HepG2 (cell line): ENCODE measurements around the gene SCART1. TPM values are rescaled to one million over a fixed set of nuclear protein-coding genes. Genes with fewer than 3 reads are reported as not detected.

Experiments
- ATAC-seq: fragments of 200-7000 bp; cut with Tn5 transposase; 3 replicates; pipeline ENCODE4 v1.9.1; 2020; ENCODE audit warnings: mild to moderate bottlenecking, moderate library complexity
- BruUV-seq: library from RNA; stranded (reverse); fragments of 400-500 nt; replicated peaks from 2 replicates; lab custom pipeline; 2021; lab: Mats Ljungman, UMichigan
- CTCF ChIA-PET: fragments of 300-600 bp; formaldehyde crosslinking; extraction: SDS; loops from one replicate; lab custom pipeline; 2021; ENCODE audit warnings: low total read pairs, inconsistent platforms, low intra/inter-chr PET ratio; lab: Yijun Ruan, JAX
- POLR2A ChIA-PET: fragments of 350-600 bp; sonication (Branson Sonifier 250); formaldehyde crosslinking; loops from one replicate; lab custom pipeline; 2020; ENCODE audit warnings: antibody characterized with exemption, inconsistent platforms; lab: Yijun Ruan, JAX
- DNase-seq: peaks from one replicate; pipeline ENCODE4 v3.0.0-alpha.2; 2015; ENCODE audit warnings: low spot score
- FAIRE-seq: peaks from 3 replicates; lab custom pipeline; 2011; peaks lifted over from hg19 to GRCh38; lab: Jason Lieb, UNC
- H2AFZ ChIP-seq: one replicate; pipeline ENCODE4 v1.6.1; 2011; ENCODE audit warnings: low read length, inconsistent platforms
- H3K27ac ChIP-seq: fragments of 300-600 bp; 3 replicates; pipeline ENCODE4 v1.8.0; 2011; ENCODE audit warnings: mixed run types, mild to moderate bottlenecking, mixed read lengths, low read length, inconsistent platforms; ENCODE audit not compliant: insufficient read depth; ENCODE audit errors: extremely low read length
- H3K27me3 ChIP-seq, 2 experiments: fragments of 200-600 bp in 1 of 2; 2 replicates in 1 of 2; 3 replicates in 1 of 2; pipeline versions ENCODE4 v1.6.0 to v1.8.0; 2011; ENCODE audit warnings: low read length in 2 of 2, mild to moderate bottlenecking in 2 of 2, moderate library complexity in 2 of 2, inconsistent platforms in 1 of 2; ENCODE audit not compliant: insufficient read depth in 2 of 2, control insufficient read depth in 1 of 2
- H3K36me3 ChIP-seq, 2 experiments: fragments of 200-600 bp in 1 of 2; replicated peaks in 1 of 2; 2 replicates in 1 of 2; 3 replicates in 1 of 2; pipeline versions ENCODE4 v1.5.1 to v1.8.0; 2011; ENCODE audit warnings: low read length in 2 of 2, inconsistent platforms in 1 of 2; ENCODE audit not compliant: insufficient read depth in 2 of 2, control insufficient read depth in 1 of 2
- H3K4me1 ChIP-seq: 2 replicates; pipeline ENCODE4 v1.5.1; 2012; ENCODE audit warnings: low read length, inconsistent platforms; ENCODE audit not compliant: insufficient read depth
- H3K4me2 ChIP-seq: 2 replicates; pipeline ENCODE4 v1.6.0; 2011; ENCODE audit warnings: low read depth, low read length, inconsistent platforms
- H3K4me3 ChIP-seq, 3 experiments: fragments of 200-600 bp in 1 of 3; sonication (generic), shearing (Covaris generic) in 1 of 3; replicated peaks in 1 of 3; 2 replicates each; pipeline ENCODE4 v1.5.1; 2011 to 2016; ENCODE audit warnings: low read length in 3 of 3, inconsistent platforms in 2 of 3, low read depth in 2 of 3, mild to moderate bottlenecking in 2 of 3, control low read depth in 1 of 3, mixed read lengths in 1 of 3; ENCODE audit not compliant: insufficient read depth in 1 of 3
- H3K79me2 ChIP-seq: one replicate; pipeline ENCODE4 v1.6.1; 2011; ENCODE audit warnings: low read length, inconsistent platforms; ENCODE audit not compliant: insufficient read depth
- H3K9ac ChIP-seq: 2 replicates; pipeline ENCODE4 v1.6.0; 2011; ENCODE audit warnings: mild to moderate bottlenecking, low read depth, low read length, inconsistent platforms; ENCODE audit not compliant: insufficient read depth
- H3K9me3 ChIP-seq: 2 replicates; pipeline ENCODE4 v1.5.1; 2012; ENCODE audit warnings: mild to moderate bottlenecking, low read length
- H4K20me1 ChIP-seq: 2 replicates; pipeline ENCODE4 v1.6.0; 2011; ENCODE audit warnings: inconsistent platforms, mild to moderate bottlenecking, low read length, moderate library complexity; ENCODE audit not compliant: insufficient read depth
- CC2D1A ChIP-seq: sonication (generic); formaldehyde crosslinking; IDR thresholded peaks from 2 replicates; pipeline ENCODE4 v1.8.1; 2023; ENCODE audit warnings: mild to moderate bottlenecking, missing genetic modification reagents
- FOSL1 ChIP-seq: sonication (generic); formaldehyde crosslinking; IDR thresholded peaks from 2 replicates; pipeline ENCODE4 v1.9.0; 2021; ENCODE audit warnings: missing genetic modification reagents, borderline replicate concordance
- RAD51 ChIP-seq: fragments of 450-650 bp; IDR thresholded peaks from 2 replicates; pipeline ENCODE4 v1.6.1; 2016; ENCODE audit warnings: borderline replicate concordance
- RFXAP ChIP-seq: sonication (generic); formaldehyde crosslinking; IDR thresholded peaks from 2 replicates; pipeline ENCODE4 v1.4.0; 2020; ENCODE audit warnings: missing genetic modification reagents, borderline replicate concordance
- SPEN ChIP-seq: sonication (generic); formaldehyde crosslinking; IDR thresholded peaks from 2 replicates; pipeline ENCODE4 v1.5.1; 2020; ENCODE audit warnings: low read depth, mild to moderate bottlenecking, missing genetic modification reagents
- ZNF556 ChIP-seq: sonication (generic); formaldehyde crosslinking; IDR thresholded peaks from 2 replicates; pipeline ENCODE4 v1.4.0; 2020; ENCODE audit warnings: mild to moderate bottlenecking, missing genetic modification reagents, borderline replicate concordance
- ZNF777 ChIP-seq: sonication (generic); formaldehyde crosslinking; IDR thresholded peaks from 2 replicates; pipeline ENCODE4 v1.4.0; 2020; ENCODE audit warnings: missing genetic modification reagents
- ZNF781 ChIP-seq: sonication (generic); formaldehyde crosslinking; IDR thresholded peaks from 2 replicates; pipeline ENCODE4 v1.5.1; 2020; ENCODE audit warnings: borderline replicate concordance, mild to moderate bottlenecking, missing genetic modification reagents; ENCODE audit errors: not compliant biosample characterization
- ZSCAN30 ChIP-seq: sonication (generic); formaldehyde crosslinking; IDR thresholded peaks from 2 replicates; pipeline ENCODE4 v1.5.0; 2020; ENCODE audit warnings: mild to moderate bottlenecking, missing genetic modification reagents
- WGBS: methylation state at CpG from one replicate; pipeline ENCODE4 v1.1.6; 2017; ENCODE audit warnings: low lambda C conversion rate; 5-methylcytosine and 5-hydroxymethylcytosine counted together
- in situ Hi-C: cut with HindIII; loops from 2 replicates; pipeline ENCODE4 v1.10.0; 2017; ENCODE audit warnings: low pct_unique_long_range_greater_than_20kb; ENCODE audit not compliant: extremely low pct_ligation_motif_present
- intact Hi-C: fragments of 100-400 bp; cut with micrococcal nuclease; formaldehyde crosslinking; loops from one replicate; pipeline ENCODE4 v1.10.0; 2022; ENCODE audit not compliant: unreplicated experiment
- polyA plus RNA-seq, 8 experiments: library from polyadenylated mRNA; depleted of rRNA in 3 of 8; stranded (reverse) in 7 of 8; unstranded in 1 of 8; fragments of >200 nt; fragmentation: Illumina TruSeq in 4 of 8; extraction: Trizol in 4 of 8; gene quantifications; 2 replicates each; pipeline versions ENCODE4 v1.2.1 to v1.2.3, GENCODE V29; 2011 to 2016; ENCODE audit warnings: low read depth in 4 of 8, missing spikeins in 1 of 8, mixed read lengths in 1 of 8; ENCODE audit not compliant: insufficient read depth in 1 of 8
- total RNA-seq, 5 experiments: library from RNA; depleted of rRNA; stranded (reverse); fragments of >200 nt; fragmentation: Illumina TruSeq; extraction: Trizol; gene quantifications; 2 replicates each; pipeline ENCODE4 v1.2.3, GENCODE V29; 2016; ENCODE audit warnings: low read depth in 1 of 5
- TF ChIP-seq, protein P1 (sequence below): sonication (generic); formaldehyde crosslinking; IDR thresholded peaks from 2 replicates; pipeline ENCODE4 v1.4.0; 2020; ENCODE audit warnings: missing genetic modification reagents
- TF ChIP-seq, protein P2 (sequence below): sonication (generic); formaldehyde crosslinking; IDR thresholded peaks from 2 replicates; pipeline ENCODE4 v1.4.0; 2020; ENCODE audit warnings: missing genetic modification reagents
- TF ChIP-seq, protein P3 (sequence below): sonication (generic); formaldehyde crosslinking; IDR thresholded peaks from 2 replicates; pipeline ENCODE4 v1.5.0; 2020; ENCODE audit warnings: missing genetic modification reagents
- TF ChIP-seq, protein P4 (sequence below): sonication (generic); formaldehyde crosslinking; IDR thresholded peaks from 2 replicates; pipeline ENCODE4 v1.4.0; 2020; ENCODE audit warnings: missing genetic modification reagents

The SCART1 gene
- total and polyA plus RNA-seq, 2 of the 13 experiments (the other 11 are each of a cell fraction or from before 2014, with no cell fraction given): 0.46 to 1.1 TPM

DNA sequence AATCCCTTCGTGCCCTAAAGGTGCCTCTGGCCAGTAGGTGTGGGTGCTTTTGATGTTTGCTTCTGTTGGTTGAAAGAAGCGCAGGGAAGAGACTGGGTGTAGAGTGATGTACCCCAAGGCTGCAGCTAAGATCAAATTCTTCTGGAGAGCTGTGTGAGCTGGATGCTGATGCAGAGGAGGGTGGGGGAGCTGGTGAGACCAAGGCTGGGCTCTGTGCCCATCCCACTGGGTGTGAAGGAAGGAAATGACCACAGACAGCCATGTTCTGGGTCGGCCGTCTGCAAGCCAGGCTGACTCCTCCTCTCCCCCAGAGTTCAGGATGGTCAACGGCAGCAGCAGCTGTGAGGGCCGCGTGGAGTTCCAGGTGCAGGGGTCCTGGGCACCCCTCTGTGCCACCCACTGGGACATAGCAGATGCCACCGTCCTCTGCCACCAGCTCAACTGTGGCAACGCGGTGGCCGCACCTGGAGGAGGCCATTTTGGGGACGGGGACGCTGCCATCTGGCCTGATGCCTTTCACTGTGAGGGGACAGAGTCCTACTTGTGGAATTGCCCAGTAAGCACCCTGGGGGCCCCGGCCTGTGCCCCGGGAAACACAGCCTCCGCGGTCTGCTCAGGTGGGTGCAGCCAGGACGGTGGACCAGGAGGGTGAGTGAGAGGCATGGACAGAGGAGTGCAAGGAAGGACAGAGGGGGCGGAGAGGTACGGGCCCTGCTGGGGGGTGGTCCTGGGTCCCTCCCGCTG, 5.1 kb downstream of the SCART1 start (continued):
- TF ChIP-seq RAD51: no peak
- TF ChIP-seq SPEN: no peak
- TF ChIP-seq, protein P1, sequence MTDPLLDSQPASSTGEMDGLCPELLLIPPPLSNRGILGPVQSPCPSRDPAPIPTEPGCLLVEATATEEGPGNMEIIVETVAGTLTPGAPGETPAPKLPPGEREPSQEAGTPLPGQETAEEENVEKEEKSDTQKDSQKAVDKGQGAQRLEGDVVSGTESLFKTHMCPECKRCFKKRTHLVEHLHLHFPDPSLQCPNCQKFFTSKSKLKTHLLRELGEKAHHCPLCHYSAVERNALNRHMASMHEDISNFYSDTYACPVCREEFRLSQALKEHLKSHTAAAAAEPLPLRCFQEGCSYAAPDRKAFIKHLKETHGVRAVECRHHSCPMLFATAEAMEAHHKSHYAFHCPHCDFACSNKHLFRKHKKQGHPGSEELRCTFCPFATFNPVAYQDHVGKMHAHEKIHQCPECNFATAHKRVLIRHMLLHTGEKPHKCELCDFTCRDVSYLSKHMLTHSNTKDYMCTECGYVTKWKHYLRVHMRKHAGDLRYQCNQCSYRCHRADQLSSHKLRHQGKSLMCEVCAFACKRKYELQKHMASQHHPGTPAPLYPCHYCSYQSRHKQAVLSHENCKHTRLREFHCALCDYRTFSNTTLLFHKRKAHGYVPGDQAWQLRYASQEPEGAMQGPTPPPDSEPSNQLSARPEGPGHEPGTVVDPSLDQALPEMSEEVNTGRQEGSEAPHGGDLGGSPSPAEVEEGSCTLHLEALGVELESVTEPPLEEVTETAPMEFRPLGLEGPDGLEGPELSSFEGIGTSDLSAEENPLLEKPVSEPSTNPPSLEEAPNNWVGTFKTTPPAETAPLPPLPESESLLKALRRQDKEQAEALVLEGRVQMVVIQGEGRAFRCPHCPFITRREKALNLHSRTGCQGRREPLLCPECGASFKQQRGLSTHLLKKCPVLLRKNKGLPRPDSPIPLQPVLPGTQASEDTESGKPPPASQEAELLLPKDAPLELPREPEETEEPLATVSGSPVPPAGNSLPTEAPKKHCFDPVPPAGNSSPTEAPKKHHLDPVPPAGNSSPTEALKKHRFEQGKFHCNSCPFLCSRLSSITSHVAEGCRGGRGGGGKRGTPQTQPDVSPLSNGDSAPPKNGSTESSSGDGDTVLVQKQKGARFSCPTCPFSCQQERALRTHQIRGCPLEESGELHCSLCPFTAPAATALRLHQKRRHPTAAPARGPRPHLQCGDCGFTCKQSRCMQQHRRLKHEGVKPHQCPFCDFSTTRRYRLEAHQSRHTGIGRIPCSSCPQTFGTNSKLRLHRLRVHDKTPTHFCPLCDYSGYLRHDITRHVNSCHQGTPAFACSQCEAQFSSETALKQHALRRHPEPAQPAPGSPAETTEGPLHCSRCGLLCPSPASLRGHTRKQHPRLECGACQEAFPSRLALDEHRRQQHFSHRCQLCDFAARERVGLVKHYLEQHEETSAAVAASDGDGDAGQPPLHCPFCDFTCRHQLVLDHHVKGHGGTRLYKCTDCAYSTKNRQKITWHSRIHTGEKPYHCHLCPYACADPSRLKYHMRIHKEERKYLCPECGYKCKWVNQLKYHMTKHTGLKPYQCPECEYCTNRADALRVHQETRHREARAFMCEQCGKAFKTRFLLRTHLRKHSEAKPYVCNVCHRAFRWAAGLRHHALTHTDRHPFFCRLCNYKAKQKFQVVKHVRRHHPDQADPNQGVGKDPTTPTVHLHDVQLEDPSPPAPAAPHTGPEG (CRISPR knock-in tag): no peak
- no peak for TF ChIP-seq RFXAP (CRISPR knock-in tag)

DNA sequence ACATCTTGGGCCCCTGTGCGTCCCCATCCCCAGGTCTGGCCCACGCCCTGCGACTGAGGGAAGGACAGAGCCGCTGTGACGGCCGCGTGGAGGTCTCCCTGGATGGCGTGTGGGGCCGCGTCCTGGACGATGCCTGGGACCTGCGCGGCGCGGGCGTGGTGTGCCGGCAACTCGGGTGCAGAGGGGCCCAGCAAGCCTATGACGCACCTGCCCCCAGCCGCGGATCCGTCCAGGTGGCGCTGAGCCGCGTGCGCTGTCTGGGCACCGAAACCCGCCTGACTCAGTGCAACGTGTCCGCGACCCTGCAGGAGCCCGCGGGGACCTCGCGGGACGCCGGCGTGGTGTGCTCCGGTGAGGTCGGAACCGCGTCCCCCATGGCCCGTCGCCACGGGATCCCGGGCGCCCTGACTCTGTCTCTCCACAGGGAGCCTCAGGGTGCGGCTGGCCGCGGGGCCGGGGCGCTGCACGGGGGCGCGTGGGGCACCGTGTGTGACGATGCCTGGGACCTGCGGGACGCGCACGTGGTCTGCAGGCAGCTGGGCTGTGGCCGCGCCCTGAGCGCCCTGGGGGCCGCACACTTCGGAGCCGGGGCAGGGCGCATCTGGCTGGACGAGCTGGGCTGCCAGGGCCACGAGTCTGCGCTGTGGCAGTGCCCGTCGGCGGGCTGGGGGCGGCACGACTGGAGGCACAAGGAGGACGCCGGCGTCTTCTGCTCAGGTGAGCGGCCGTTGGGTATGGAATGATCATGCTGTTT, 5.9 kb downstream of the SCART1 start:
- FAIRE-seq (no peak), DNase-seq (no peak), ATAC-seq (no peak)
- no peaks in the 10 kb centered on the region for H4K20me1 ChIP-seq
- H3K27ac ChIP-seq: no peak overlapping the region
- TF ChIP-seq ZNF781 (CRISPR knock-in tag): no peak
- no peak for TF ChIP-seq ZNF556 (CRISPR knock-in tag)
- TF ChIP-seq CC2D1A (CRISPR knock-in tag): no peak
- TF ChIP-seq, protein P2, sequence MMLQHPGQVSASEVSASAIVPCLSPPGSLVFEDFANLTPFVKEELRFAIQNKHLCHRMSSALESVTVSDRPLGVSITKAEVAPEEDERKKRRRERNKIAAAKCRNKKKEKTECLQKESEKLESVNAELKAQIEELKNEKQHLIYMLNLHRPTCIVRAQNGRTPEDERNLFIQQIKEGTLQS (CRISPR knock-in tag): no peak
- no peak for TF ChIP-seq ZNF777
- no peak for TF ChIP-seq FOSL1
- TF ChIP-seq, protein P3, sequence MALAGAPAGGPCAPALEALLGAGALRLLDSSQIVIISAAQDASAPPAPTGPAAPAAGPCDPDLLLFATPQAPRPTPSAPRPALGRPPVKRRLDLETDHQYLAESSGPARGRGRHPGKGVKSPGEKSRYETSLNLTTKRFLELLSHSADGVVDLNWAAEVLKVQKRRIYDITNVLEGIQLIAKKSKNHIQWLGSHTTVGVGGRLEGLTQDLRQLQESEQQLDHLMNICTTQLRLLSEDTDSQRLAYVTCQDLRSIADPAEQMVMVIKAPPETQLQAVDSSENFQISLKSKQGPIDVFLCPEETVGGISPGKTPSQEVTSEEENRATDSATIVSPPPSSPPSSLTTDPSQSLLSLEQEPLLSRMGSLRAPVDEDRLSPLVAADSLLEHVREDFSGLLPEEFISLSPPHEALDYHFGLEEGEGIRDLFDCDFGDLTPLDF (CRISPR knock-in tag): no peak
- TF ChIP-seq, protein P4, sequence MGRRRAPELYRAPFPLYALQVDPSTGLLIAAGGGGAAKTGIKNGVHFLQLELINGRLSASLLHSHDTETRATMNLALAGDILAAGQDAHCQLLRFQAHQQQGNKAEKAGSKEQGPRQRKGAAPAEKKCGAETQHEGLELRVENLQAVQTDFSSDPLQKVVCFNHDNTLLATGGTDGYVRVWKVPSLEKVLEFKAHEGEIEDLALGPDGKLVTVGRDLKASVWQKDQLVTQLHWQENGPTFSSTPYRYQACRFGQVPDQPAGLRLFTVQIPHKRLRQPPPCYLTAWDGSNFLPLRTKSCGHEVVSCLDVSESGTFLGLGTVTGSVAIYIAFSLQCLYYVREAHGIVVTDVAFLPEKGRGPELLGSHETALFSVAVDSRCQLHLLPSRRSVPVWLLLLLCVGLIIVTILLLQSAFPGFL (CRISPR knock-in tag): no peak
- no peak for TF ChIP-seq ZSCAN30
- WGBS: 87% methylated on average over 58 of the region's 81 CpGs
- no TSS peak for BruUV-seq
- CTCF ChIA-PET: no interaction called here
- intact Hi-C loops: no loop called here
- no peak overlapping the region for H3K4me2 ChIP-seq
- POLR2A ChIA-PET: no interaction called here
- no peaks in the 10 kb centered on the region for H3K79me2 ChIP-seq
- H3K4me1 ChIP-seq: no peaks in the 10 kb centered on the region
- H3K27me3 ChIP-seq: no peaks in the 10 kb centered on the region
- no peaks in the 10 kb centered on the region for H3K36me3 ChIP-seq
- in situ Hi-C loops: no loop called here
- H3K9me3 ChIP-seq: no peaks in the 10 kb centered on the region
- H2AFZ ChIP-seq: no peak overlapping the region
- no peak overlapping the region for H3K4me3 ChIP-seq
- H3K9ac ChIP-seq: no peak overlapping the region
